Fibroblast of villous mesenchyme (primary cell): Measurements from ENCODE around the gene MRPS18A. TPM values are rescaled to one million over a fixed set of nuclear protein-coding genes. Genes with fewer than 3 reads are reported as not detected.

Source experiments
- DNase-seq: peaks from one replicate; pipeline ENCODE4 v3.0.0-alpha.2; 2010; ENCODE audit warnings: low read depth
- H3K4me3 ChIP-seq: 2 replicates; pipeline ENCODE4 v1.5.1; 2011; ENCODE audit warnings: low read depth, mild to moderate bottlenecking, low read length
- CTCF ChIP-seq: IDR thresholded peaks from 2 replicates; pipeline ENCODE4 v1.5.1; 2012; ENCODE audit warnings: low read depth, mild to moderate bottlenecking, low read length; ENCODE audit not compliant: insufficient read depth
- total RNA-seq: library from RNA; depleted of rRNA; stranded (reverse); fragments of >200 nt; gene quantifications from 2 replicates; pipeline ENCODE4 v1.2.3, GENCODE V29; 2012

Gene MRPS18A
- total RNA-seq, 1 donor: 26.8 TPM

GRCh38 chr6:43678341-43678740 is 9.2 kb downstream of the MRPS18A start:
- DNase-seq: no peak
- no peak overlapping the region for H3K4me3 ChIP-seq
- no peak for TF ChIP-seq CTCF

- DNase-seq: no peak
- no peak for TF ChIP-seq CTCF
- no peak overlapping the region for H3K4me3 ChIP-seq
Measured at GRCh38 chr6:43677759-43678158, 9.8 kb downstream of the MRPS18A start.

- no peak for DNase-seq
Measured at GRCh38 chr6:43676962-43677606, 10.5 kb downstream of the MRPS18A start.

GRCh38 chr6:43674921-43675320 is 12.7 kb downstream of the MRPS18A start:
- TF ChIP-seq CTCF: no peak
- DNase-seq: no peak
- H3K4me3 ChIP-seq: no peak overlapping the region

More at GRCh38 chr6:43676962-43677606, 10.5 kb downstream of the MRPS18A start:
- no peak for TF ChIP-seq CTCF
- no peak overlapping the region for H3K4me3 ChIP-seq

- TF ChIP-seq CTCF: no peak
- no peak overlapping the region for H3K4me3 ChIP-seq
- no peak for DNase-seq
Measured at GRCh38 chr6:43674291-43674690, 13.3 kb downstream of the MRPS18A start.

- DNase-seq: no peak
- TF ChIP-seq CTCF: no peak
- H3K4me3 ChIP-seq: no peak overlapping the region
Measured at GRCh38 chr6:43673444-43674084, 14.0 kb downstream of the MRPS18A start.
